KMS-11 (cell line): ENCODE measurements around the gene MFSD12.

ENCODE experiments used
- H2AFZ ChIP-seq: fragments of 200-600 bp; sonication (generic); 2 replicates; pipeline ENCODE4 v1.6.1; 2016; ENCODE audit warnings: antibody characterized with exemption, mixed run types, low read depth
- H3K27ac ChIP-seq: fragments of 200-600 bp; sonication (generic); 2 replicates; pipeline ENCODE4 v1.6.1; 2016; ENCODE audit warnings: mild to moderate bottlenecking, mixed run types
- H3K27me3 ChIP-seq: fragments of 200-600 bp; sonication (generic); 2 replicates; pipeline ENCODE4 v1.6.1; 2017; ENCODE audit warnings: mild to moderate bottlenecking, low read depth, mixed run types, moderate library complexity; ENCODE audit not compliant: insufficient read depth
- H3K36me3 ChIP-seq: fragments of 200-600 bp; sonication (generic); 2 replicates; pipeline ENCODE4 v1.6.1; 2017; ENCODE audit warnings: mild to moderate bottlenecking, mixed run types; ENCODE audit not compliant: insufficient read depth
- H3K4me1 ChIP-seq: fragments of 200-600 bp; sonication (generic); 2 replicates; pipeline ENCODE4 v1.6.1; 2016; ENCODE audit warnings: mild to moderate bottlenecking, low read depth, mixed run types; ENCODE audit not compliant: poor library complexity, severe bottlenecking
- H3K4me2 ChIP-seq: fragments of 200-600 bp; sonication (generic); 2 replicates; pipeline ENCODE4 v1.7.0; 2016; ENCODE audit warnings: mild to moderate bottlenecking, mixed run types
- H3K4me3 ChIP-seq: fragments of 200-600 bp; sonication (generic); IDR thresholded peaks from 2 replicates; pipeline ENCODE4 v1.6.1; 2017; ENCODE audit warnings: low read depth, low read length, mixed read lengths; ENCODE audit not compliant: insufficient read depth
- H3K79me2 ChIP-seq: fragments of 200-600 bp; sonication (generic); 2 replicates; pipeline ENCODE4 v1.6.1; 2016; ENCODE audit warnings: low read depth, mixed run types; ENCODE audit not compliant: insufficient read depth
- H3K9ac ChIP-seq: fragments of 200-600 bp; sonication (generic); 2 replicates; pipeline ENCODE4 v1.6.1; 2016; ENCODE audit warnings: mild to moderate bottlenecking, mixed run types
- H4K20me1 ChIP-seq: fragments of 200-600 bp; sonication (generic); 2 replicates; pipeline ENCODE4 v1.6.1; 2016; ENCODE audit warnings: mild to moderate bottlenecking, mixed run types; ENCODE audit not compliant: insufficient read depth
- TF ChIP-seq, protein P1 (sequence below): fragments of 200-600 bp; sonication (generic); conservative IDR thresholded peaks from 2 replicates; pipeline ENCODE4 v1.6.1; 2017; ENCODE audit warnings: low read depth, mild to moderate bottlenecking, antibody characterized with exemption, low read length, moderate library complexity, mixed read lengths

MFSD12 gene

DNA sequence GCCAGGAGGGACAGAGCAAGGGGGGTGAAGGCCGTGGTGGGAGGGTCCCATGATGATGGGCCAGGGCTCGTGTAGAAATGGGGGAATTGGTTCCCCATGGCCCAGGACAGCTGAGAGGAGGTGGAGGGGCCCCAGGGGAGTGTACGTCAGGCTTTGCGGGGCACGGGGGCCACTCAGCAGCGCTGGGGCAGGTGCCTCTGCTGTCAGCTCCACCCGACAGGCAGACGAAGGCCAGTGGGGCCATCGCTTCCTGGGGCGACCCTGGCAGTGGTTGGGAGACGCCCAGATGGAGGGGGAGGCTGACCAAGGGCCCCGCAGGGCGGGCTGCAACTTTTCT lies 20.3 kb downstream of the MFSD12 start:
- Histone ChIP-seq H3K4me1 (no peaks in the 10 kb centered on the region), H3K9ac (no peak overlapping the region), H4K20me1 (no peaks in the 10 kb centered on the region), H3K4me2 (no peak overlapping the region), H3K27ac (no peak overlapping the region), H3K79me2 (no peaks in the 10 kb centered on the region), H3K27me3 (no peaks in the 10 kb centered on the region), H3K4me3 (no peak overlapping the region), H2AFZ (no peak overlapping the region), H3K36me3 (no peaks in the 10 kb centered on the region)
- TF ChIP-seq, protein P1, sequence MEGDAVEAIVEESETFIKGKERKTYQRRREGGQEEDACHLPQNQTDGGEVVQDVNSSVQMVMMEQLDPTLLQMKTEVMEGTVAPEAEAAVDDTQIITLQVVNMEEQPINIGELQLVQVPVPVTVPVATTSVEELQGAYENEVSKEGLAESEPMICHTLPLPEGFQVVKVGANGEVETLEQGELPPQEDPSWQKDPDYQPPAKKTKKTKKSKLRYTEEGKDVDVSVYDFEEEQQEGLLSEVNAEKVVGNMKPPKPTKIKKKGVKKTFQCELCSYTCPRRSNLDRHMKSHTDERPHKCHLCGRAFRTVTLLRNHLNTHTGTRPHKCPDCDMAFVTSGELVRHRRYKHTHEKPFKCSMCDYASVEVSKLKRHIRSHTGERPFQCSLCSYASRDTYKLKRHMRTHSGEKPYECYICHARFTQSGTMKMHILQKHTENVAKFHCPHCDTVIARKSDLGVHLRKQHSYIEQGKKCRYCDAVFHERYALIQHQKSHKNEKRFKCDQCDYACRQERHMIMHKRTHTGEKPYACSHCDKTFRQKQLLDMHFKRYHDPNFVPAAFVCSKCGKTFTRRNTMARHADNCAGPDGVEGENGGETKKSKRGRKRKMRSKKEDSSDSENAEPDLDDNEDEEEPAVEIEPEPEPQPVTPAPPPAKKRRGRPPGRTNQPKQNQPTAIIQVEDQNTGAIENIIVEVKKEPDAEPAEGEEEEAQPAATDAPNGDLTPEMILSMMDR: no peak

DNA sequence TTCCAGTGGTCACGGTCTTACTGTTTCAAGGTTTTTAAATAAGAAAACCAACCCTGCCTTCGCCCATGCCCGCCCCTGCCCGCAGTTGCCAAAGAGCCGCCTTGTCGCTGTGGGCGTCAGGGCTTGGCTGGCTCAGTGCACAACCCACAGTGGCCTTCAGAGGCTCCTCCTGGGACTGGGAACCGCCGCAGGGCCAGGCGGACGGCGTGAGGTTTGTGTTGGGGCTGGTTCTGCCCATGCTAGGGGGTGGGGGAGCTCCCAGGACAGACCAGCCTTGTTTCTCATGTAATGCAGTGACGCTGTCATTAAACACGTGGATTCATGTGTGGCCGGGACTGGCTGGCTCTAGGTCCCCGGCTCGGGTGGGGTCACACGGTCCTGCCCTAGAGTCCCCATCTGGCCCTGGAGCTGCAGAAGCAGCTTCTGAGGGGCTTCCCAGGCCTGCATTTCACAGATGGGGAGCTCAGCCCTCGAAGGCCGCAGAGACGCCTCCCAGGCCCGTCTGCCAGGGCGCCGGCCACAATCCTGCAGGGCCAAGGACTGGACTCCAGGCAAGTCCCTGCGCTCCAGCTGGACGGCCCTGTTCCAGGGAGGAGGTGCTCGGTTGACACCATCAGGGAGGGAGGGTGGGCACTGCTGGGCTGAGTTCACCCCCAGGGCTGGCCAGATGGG lies 20.8 kb downstream of the MFSD12 start:
- TF ChIP-seq, protein P1: no peak
- no peak overlapping the region for H3K4me3 ChIP-seq

DNA sequence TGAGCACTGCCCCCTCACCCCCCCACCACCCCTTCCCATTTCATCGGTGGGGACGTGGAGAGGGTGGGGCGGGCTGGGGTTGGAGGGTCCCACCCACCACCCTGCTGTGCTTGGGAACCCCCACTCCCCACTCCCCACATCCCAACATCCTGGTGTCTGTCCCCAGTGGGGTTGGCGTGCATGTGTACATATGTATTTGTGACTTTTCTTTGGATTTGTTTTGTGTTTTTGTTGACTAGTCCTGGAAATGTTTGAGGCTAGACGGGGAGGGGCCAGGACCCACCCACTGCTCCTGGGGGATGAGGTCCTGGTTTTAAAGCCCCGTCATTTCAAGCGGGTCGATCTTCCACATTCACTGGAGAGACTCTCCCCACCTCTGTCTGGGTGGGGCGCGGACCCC lies 21.4 kb downstream of the MFSD12 start:
- no peak overlapping the region for H3K9ac ChIP-seq
- no peaks in the 10 kb centered on the region for H3K27me3 ChIP-seq
- no peaks in the 10 kb centered on the region for H3K79me2 ChIP-seq
- no peak overlapping the region for H2AFZ ChIP-seq
- no peaks in the 10 kb centered on the region for H3K4me1 ChIP-seq
- H3K4me3 ChIP-seq: no peak overlapping the region
- no peaks in the 10 kb centered on the region for H4K20me1 ChIP-seq
- H3K36me3 ChIP-seq: no peaks in the 10 kb centered on the region
- TF ChIP-seq, protein P1: no peak
- no peak overlapping the region for H3K27ac ChIP-seq
- no peak overlapping the region for H3K4me2 ChIP-seq

More for the DNA sequence above, 20.8 kb downstream of the MFSD12 start:
- Histone ChIP-seq H3K9ac (no peak overlapping the region), H3K4me1 (no peaks in the 10 kb centered on the region), H3K79me2 (no peaks in the 10 kb centered on the region), H4K20me1 (no peaks in the 10 kb centered on the region), H2AFZ (no peak overlapping the region), H3K27me3 (no peaks in the 10 kb centered on the region), H3K4me2 (no peak overlapping the region), H3K27ac (no peak overlapping the region), H3K36me3 (no peaks in the 10 kb centered on the region)

DNA sequence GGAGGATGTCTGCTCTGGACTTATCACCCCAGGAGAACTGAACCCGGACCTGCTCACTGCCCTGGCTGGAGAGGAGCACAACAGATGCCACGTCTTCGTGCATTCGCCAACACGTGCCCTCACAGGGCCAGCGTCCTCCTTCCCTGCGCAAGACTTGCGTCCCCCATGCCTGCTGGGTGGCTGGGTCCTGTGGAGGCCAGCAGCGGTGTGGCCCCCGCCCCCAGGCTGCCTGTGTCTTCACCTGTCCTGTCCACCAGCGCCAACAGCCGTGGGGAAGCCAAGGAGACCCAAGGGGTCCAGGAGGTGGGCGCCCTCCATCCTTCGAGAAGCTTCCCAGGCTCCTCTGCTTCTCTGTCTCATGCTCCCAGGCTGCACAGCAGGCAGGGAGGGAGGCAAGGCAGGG lies 21.8 kb downstream of the MFSD12 start:
- Histone ChIP-seq H3K36me3 (no peaks in the 10 kb centered on the region), H2AFZ (no peak overlapping the region), H3K4me2 (no peak overlapping the region), H3K79me2 (no peaks in the 10 kb centered on the region), H3K27ac (no peak overlapping the region), H3K4me3 (no peak overlapping the region), H3K27me3 (no peaks in the 10 kb centered on the region), H3K9ac (no peak overlapping the region), H4K20me1 (no peaks in the 10 kb centered on the region), H3K4me1 (no peaks in the 10 kb centered on the region)
- TF ChIP-seq, protein P1: no peak
